Spinal cord (tissue), 4 donors: ENCODE data around the gene TOPORS. TPM values are rescaled to one million over a fixed set of nuclear protein-coding genes. Genes with fewer than 3 reads are reported as not detected.

Source experiments
- polyA plus RNA-seq, 2 donors: library from polyadenylated mRNA; unstranded; fragments of 120-200 nt; gene quantifications; one replicate each; pipeline ENCODE4 v1.2.1, GENCODE V29; 2013; ENCODE audit not compliant: insufficient read length in 2 of 2
- total RNA-seq, 2 donors: library from RNA; depleted of rRNA in 1 of 2; stranded (reverse); fragments of 120-200 nt in 1 of 2; fragments of >200 nt in 1 of 2; gene quantifications; one replicate each; pipeline versions ENCODE4 v1.2.3 to v1.2.4, GENCODE V29; 2013 to 2014

TOPORS gene
- total and polyA plus RNA-seq, 4 donors, result 17.1 to 42.3 (median 26.6) TPM

Other genes starting within 250 kb of the TOPORS start
- gene ACO1, start 167.9 kb downstream of the TOPORS start, total RNA-seq, result 10 to 100 TPM; 28.9 to 36.3 TPM
- gene ACO1, start 167.9 kb downstream of the TOPORS start, polyA plus RNA-seq, result 10 to 100 TPM; 27.6 to 27.8 TPM
- gene RIGI, start 26.4 kb downstream of the TOPORS start, total RNA-seq, result 10 to 100 TPM; 11.5 to 12.2 TPM
- 1 to 10 TPM; 4.7 to 5.7 TPM for gene RIGI, start 26.4 kb downstream of the TOPORS start, polyA plus RNA-seq
- gene SMIM27, start 259 bp downstream of the TOPORS start, total RNA-seq, result 10 to 100 TPM in 1 of 2 donors, 1 to 10 TPM in 1; 7.0 to 27.8 TPM
- gene SMIM27, start 259 bp downstream of the TOPORS start, polyA plus RNA-seq, result 10 to 100 TPM; 19.5 to 22.9 TPM
- gene NDUFB6, start 20.6 kb upstream of the TOPORS start, total RNA-seq, result 10 to 100 TPM; 48.6 to 66.7 TPM
- gene NDUFB6, start 20.6 kb upstream of the TOPORS start, polyA plus RNA-seq, result 100 to 1,000 TPM; 101 to 109 TPM
- under 1 TPM; 0.06 to 0.10 TPM for gene TAF1L, start 83.1 kb upstream of the TOPORS start, total RNA-seq
- under 1 TPM in 1 of 2 donors, not detected in 1; 0.09 TPM for gene TAF1L, start 83.1 kb upstream of the TOPORS start, polyA plus RNA-seq
- gene TMEM215, start 231.0 kb upstream of the TOPORS start, total RNA-seq, result 1 to 10 TPM in 1 of 2 donors, under 1 TPM in 1; 0.44 to 5.2 TPM
- 1 to 10 TPM; 1.3 to 1.5 TPM for gene TMEM215, start 231.0 kb upstream of the TOPORS start, polyA plus RNA-seq